Measurements from ENCODE around the gene CHIT1.

Gene CHIT1

GRCh38 chr1:203229471-203230135 is at the start of gene CHIT1:
CHIT1 (minus strand) TSS chr1:203229673; CDS start chr1:203229636, 37 bp downstream.
- TF ChIP-seq CTCF (IDR thresholded peaks at IDR 0.05; ENCODE audit: borderline replicate concordance, insufficient read depth, low read depth, low read length): no peak
- H3K4me3 ChIP-seq (ENCODE audit: low read depth, low read length): no peak within 1 kb of the TSS

GRCh38 chr1:203278885-203279406 is 49.5 kb upstream of the CHIT1 start:
- TF ChIP-seq CTCF (IDR thresholded peaks at IDR 0.05; ENCODE audit: borderline replicate concordance, insufficient read depth, low read depth, low read length): no peak
- no peak overlapping the region for H3K4me3 ChIP-seq (ENCODE audit: low read depth, low read length)

GRCh38 chr1:203278082-203278884 is 48.8 kb upstream of the CHIT1 start:
- no peak for TF ChIP-seq CTCF (IDR thresholded peaks at IDR 0.05; ENCODE audit: borderline replicate concordance, insufficient read depth, low read depth, low read length)

GRCh38 chr1:203276916-203277545 is 47.6 kb upstream of the CHIT1 start:
- no peak overlapping the region for H3K4me3 ChIP-seq (ENCODE audit: low read depth, low read length)
- TF ChIP-seq CTCF (IDR thresholded peaks at IDR 0.05; ENCODE audit: borderline replicate concordance, insufficient read depth, low read depth, low read length): no peak

More at GRCh38 chr1:203278082-203278884, 48.8 kb upstream of the CHIT1 start:
- H3K4me3 ChIP-seq (ENCODE audit: low read depth, low read length): no peak overlapping the region

- H3K4me3 ChIP-seq (ENCODE audit: low read depth, low read length): no peak overlapping the region
- TF ChIP-seq CTCF (IDR thresholded peaks at IDR 0.05; ENCODE audit: borderline replicate concordance, insufficient read depth, low read depth, low read length): no peak
These were observed 46.9 kb upstream of the CHIT1 start for GRCh38 chr1:203276408-203276807.

- TF ChIP-seq CTCF (IDR thresholded peaks at IDR 0.05; ENCODE audit: borderline replicate concordance, insufficient read depth, low read depth, low read length): no peak
- H3K4me3 ChIP-seq (ENCODE audit: low read depth, low read length): no peak overlapping the region
These were observed 46.3 kb upstream of the CHIT1 start for GRCh38 chr1:203275656-203276272.
